IMR-90 (cell line): ENCODE results near the gene PSMA2. TPM values are rescaled to one million over a fixed set of nuclear protein-coding genes. Genes with fewer than 3 reads are reported as not detected.

Experiments used
- ATAC-seq: fragments of 200-7000 bp; cut with Tn5 transposase; 2 replicates; pipeline ENCODE4 v1.9.1; 2020; ENCODE audit warnings: low read depth, mild to moderate bottlenecking, moderate library complexity
- BruUV-seq: library from RNA; stranded (reverse); fragments of 400-500 nt; replicated peaks from 2 replicates; lab custom pipeline; 2021; lab: Mats Ljungman, UMichigan
- CTCF ChIA-PET: fragments of 300-600 bp; formaldehyde crosslinking; extraction: SDS; loops from one replicate; lab custom pipeline; 2021; ENCODE audit warnings: antibody characterized with exemption; lab: Yijun Ruan, JAX
- POLR2A ChIA-PET: fragments of 300-600 bp; sonication (Branson Sonifier 250); formaldehyde crosslinking; loops from one replicate; lab custom pipeline; 2022; ENCODE audit warnings: antibody characterized with exemption; ENCODE audit not compliant: unreplicated experiment; lab: Charles Lee
- DNase-seq: peaks from one replicate; pipeline ENCODE4 v3.0.0; 2013
- H2AFZ ChIP-seq: replicated peaks from 2 replicates; pipeline ENCODE3; 2013; ENCODE audit warnings: low read length, mild to moderate bottlenecking; ENCODE audit not compliant: poor library complexity
- H2AK5ac ChIP-seq: 2 replicates; pipeline ENCODE4 v1.6.1; 2013; ENCODE audit warnings: low read depth, low read length, inconsistent platforms
- H2AK9ac ChIP-seq: replicated peaks from 2 replicates; pipeline ENCODE3; 2013; ENCODE audit warnings: mild to moderate bottlenecking, low read depth, low read length, moderate library complexity; ENCODE audit not compliant: poor library complexity
- H2BK120ac ChIP-seq: 2 replicates; pipeline ENCODE4 v1.6.1; 2013; ENCODE audit warnings: low read depth, low read length, inconsistent platforms
- H2BK15ac ChIP-seq: 3 replicates; pipeline ENCODE4 v1.6.1; 2013; ENCODE audit warnings: low read depth, low read length, inconsistent platforms
- H2BK20ac ChIP-seq: 2 replicates; pipeline ENCODE4 v1.6.1; 2013; ENCODE audit warnings: low read depth, mild to moderate bottlenecking, inconsistent platforms, low read length, moderate library complexity
- H2BK5ac ChIP-seq: 2 replicates; pipeline ENCODE4 v1.6.1; 2013; ENCODE audit warnings: mild to moderate bottlenecking, low read depth, low read length, inconsistent platforms; ENCODE audit not compliant: poor library complexity, severe bottlenecking
- H3K14ac ChIP-seq: replicated peaks from 2 replicates; pipeline ENCODE4 v1.6.1; 2013; ENCODE audit warnings: low read depth, low read length, inconsistent platforms
- H3K18ac ChIP-seq: 2 replicates; pipeline ENCODE4 v1.6.1; 2013; ENCODE audit warnings: low read depth, low read length, control low read depth
- H3K23ac ChIP-seq: 2 replicates; pipeline ENCODE4 v1.6.1; 2013; ENCODE audit warnings: low read depth, low read length, inconsistent platforms
- H3K27ac ChIP-seq: 2 replicates; pipeline ENCODE4 v1.5.1; 2013; ENCODE audit warnings: mild to moderate bottlenecking, control low read depth, low read length; ENCODE audit not compliant: insufficient read depth
- H3K27me3 ChIP-seq: 2 replicates; pipeline ENCODE4 v1.6.1; 2013; ENCODE audit warnings: low read length; ENCODE audit not compliant: control insufficient read depth, insufficient read depth
- H3K36me3 ChIP-seq: 2 replicates; pipeline ENCODE4 v1.6.1; 2013; ENCODE audit warnings: low read length, mixed read lengths; ENCODE audit not compliant: control insufficient read depth, insufficient read depth
- H3K4ac ChIP-seq: 2 replicates; pipeline ENCODE4 v1.6.1; 2013; ENCODE audit warnings: low read depth, low read length, inconsistent platforms
- H3K4me1 ChIP-seq: 2 replicates; pipeline ENCODE4 v1.6.1; 2013; ENCODE audit warnings: low read length, mixed read lengths; ENCODE audit not compliant: control insufficient read depth, insufficient read depth
- H3K4me2 ChIP-seq: 2 replicates; pipeline ENCODE4 v1.6.1; 2013; ENCODE audit warnings: low read depth, mild to moderate bottlenecking, control low read depth, low read length, moderate library complexity
- H3K4me3 ChIP-seq: 2 replicates; pipeline ENCODE4 v1.5.1; 2013; ENCODE audit warnings: low read depth, mild to moderate bottlenecking, control low read depth, low read length, moderate library complexity; ENCODE audit not compliant: insufficient read depth
- H3K56ac ChIP-seq: 2 replicates; pipeline ENCODE4 v1.6.1; 2013; ENCODE audit warnings: low read length, inconsistent platforms; ENCODE audit not compliant: insufficient read depth; ENCODE audit errors: extremely low read depth
- H3K79me1 ChIP-seq, 2 experiments: 2 replicates each; pipeline ENCODE4 v1.6.1; 2013; ENCODE audit warnings: low read length in 2 of 2, inconsistent platforms in 1 of 2, low read depth in 1 of 2
- H3K9ac ChIP-seq: 2 replicates; pipeline ENCODE4 v1.6.1; 2013; ENCODE audit warnings: low read depth, low read length, control low read depth
- H3K9me1 ChIP-seq: 2 replicates; pipeline ENCODE4 v1.6.1; 2013; ENCODE audit warnings: low read length, inconsistent platforms; ENCODE audit not compliant: insufficient read depth
- H3K9me3 ChIP-seq: 2 replicates; pipeline ENCODE4 v1.6.1; 2013; ENCODE audit warnings: low read length; ENCODE audit not compliant: control insufficient read depth, insufficient read depth
- H4K20me1 ChIP-seq: 2 replicates; pipeline ENCODE4 v1.6.1; 2013; ENCODE audit warnings: low read length, inconsistent platforms; ENCODE audit not compliant: insufficient read depth
- H4K5ac ChIP-seq: 2 replicates; pipeline ENCODE4 v1.6.1; 2013; ENCODE audit warnings: mild to moderate bottlenecking, low read depth, low read length, control low read depth
- H4K8ac ChIP-seq, 2 experiments: 2 replicates each; pipeline ENCODE4 v1.6.1; 2013; ENCODE audit warnings: low read depth in 2 of 2, low read length in 2 of 2, control low read depth in 1 of 2, inconsistent platforms in 1 of 2
- H4K91ac ChIP-seq: 2 replicates; pipeline ENCODE4 v1.6.1; 2013; ENCODE audit warnings: low read depth, low read length, inconsistent platforms; ENCODE audit not compliant: insufficient read depth
- CEBPB ChIP-seq: IDR thresholded peaks from 2 replicates; pipeline ENCODE4 v1.6.1; 2012; ENCODE audit warnings: low read depth, low read length, improper control_type of control experiment
- CHD1 ChIP-seq: IDR thresholded peaks from 2 replicates; pipeline ENCODE4 v1.6.1; 2012; ENCODE audit warnings: low read depth, low read length, improper control_type of control experiment
- CTCF ChIP-seq: conservative IDR thresholded peaks from 2 replicates; pipeline ENCODE4 v1.5.1; 2012; ENCODE audit warnings: mild to moderate bottlenecking, low read depth, low read length, improper control_type of control experiment
- FOS ChIP-seq: fragments of 150-350 bp; IDR thresholded peaks from 2 replicates; pipeline ENCODE4 v1.6.1; 2016; ENCODE audit warnings: low read depth, low read length
- MAFK ChIP-seq: IDR thresholded peaks from 2 replicates; pipeline ENCODE4 v1.6.1; 2012; ENCODE audit warnings: low read depth, low read length, improper control_type of control experiment
- MAZ ChIP-seq: IDR thresholded peaks from 2 replicates; pipeline ENCODE4 v1.6.1; 2012; ENCODE audit warnings: low read depth, mild to moderate bottlenecking, low read length, improper control_type of control experiment, moderate library complexity, borderline replicate concordance
- NFE2L2 ChIP-seq: fragments of 150-350 bp; IDR thresholded peaks from 2 replicates; pipeline ENCODE4 v1.6.1; 2016; ENCODE audit warnings: low read depth, mild to moderate bottlenecking, low read length
- POLR2A ChIP-seq: IDR thresholded peaks from 2 replicates; pipeline ENCODE4 v1.6.1; 2012; ENCODE audit warnings: mild to moderate bottlenecking, low read depth, low read length
- RAD21 ChIP-seq: IDR thresholded peaks from 2 replicates; pipeline ENCODE4 v1.6.1; 2012; ENCODE audit warnings: low read length, improper control_type of control experiment
- RCOR1 ChIP-seq: IDR thresholded peaks from 2 replicates; pipeline ENCODE4 v1.6.1; 2012; ENCODE audit warnings: mild to moderate bottlenecking, low read length, improper control_type of control experiment; ENCODE audit not compliant: insufficient replicate concordance
- RFX5 ChIP-seq: IDR thresholded peaks from 2 replicates; pipeline ENCODE4 v1.8.0; 2012; ENCODE audit warnings: low read depth, mild to moderate bottlenecking, low read length, moderate library complexity
- SMC3 ChIP-seq: fragments of 150-350 bp; IDR thresholded peaks from 2 replicates; pipeline ENCODE4 v1.6.1; 2016; ENCODE audit warnings: low read depth, mild to moderate bottlenecking, antibody characterized with exemption, low read length, moderate library complexity
- USF2 ChIP-seq: fragments of 150-350 bp; IDR thresholded peaks from 2 replicates; pipeline ENCODE4 v1.6.1; 2017; ENCODE audit warnings: mild to moderate bottlenecking, antibody characterized with exemption, low read length, low read depth
- WGBS, 2 experiments: methylation state at CpG; one replicate each; pipeline versions ENCODE4 v1.1.5 to v1.1.7; 2013; ENCODE audit warnings: missing lambda C conversion rate in 2 of 2; ENCODE audit not compliant: insufficient read length in 1 of 2; ENCODE audit errors: extremely low coverage in 2 of 2; 5-methylcytosine and 5-hydroxymethylcytosine counted together
- dilution Hi-C: fragments of 300-500 bp; cut with HindIII; formaldehyde crosslinking; loops from one replicate; pipeline ENCODE4 v1.14.3; 2018; ENCODE audit warnings: low sequenced_read_pairs; ENCODE audit not compliant: unreplicated experiment
- in situ Hi-C: fragments of 300-500 bp; cut with MboI; formaldehyde crosslinking; loops from 3 replicates; pipeline ENCODE4 v1.14.3; 2019; ENCODE audit warnings: low sequenced_read_pairs, inconsistent platforms, mixed read lengths
- intact Hi-C: fragments of 100-400 bp; cut with micrococcal nuclease; formaldehyde crosslinking; loops from 2 replicates; pipeline ENCODE4 v1.10.0; 2022
- polyA plus RNA-seq, 3 experiments: library from polyadenylated mRNA; depleted of rRNA; stranded (reverse); fragments of >200 nt; gene quantifications; 2 replicates each; pipeline ENCODE4 v1.2.3, GENCODE V29; 2012; ENCODE audit warnings: low replicate concordance in 1 of 3
- total RNA-seq: library from RNA; depleted of rRNA; stranded (reverse); fragments of >200 nt; gene quantifications from 2 replicates; pipeline ENCODE4 v1.2.3, GENCODE V29; 2012

The PSMA2 gene
- total and polyA plus RNA-seq, 2 of the 4 experiments (the other 2 are of a cell fraction) = 106 to 138 TPM

- Histone ChIP-seq H2BK120ac (no peak overlapping the region), H4K20me1 (peaks cover 27% of the 10 kb centered on the region), H2BK20ac (no peak overlapping the region), H2AK5ac (no peak overlapping the region), H3K9me1 (no peaks in the 10 kb centered on the region; the same call in 1 of the 2 replicates), H3K79me1 (peaks cover 11 to 44% of the 10 kb centered on the region in 2 experiments), H3K56ac (no peak overlapping the region), H2BK15ac (no peak overlapping the region), H2AFZ (no peak overlapping the region), H4K91ac (no peak overlapping the region), H3K27ac (no peak overlapping the region), H2BK5ac (no peak overlapping the region), H3K14ac (no peak overlapping the region), H3K9ac (no peak overlapping the region), H3K9me3 (no peaks in the 10 kb centered on the region), H3K4me1 (peaks cover 2% of the 10 kb centered on the region; the same call in 1 of the 2 replicates), H3K18ac (no peak overlapping the region), H4K8ac (no peak overlapping the region), H4K5ac (no peak overlapping the region), H3K36me3 (peaks cover 21% of the 10 kb centered on the region), H3K4me2 (no peak overlapping the region), H3K23ac (no peak overlapping the region), H3K27me3 (no peaks in the 10 kb centered on the region), H3K4me3 (no peak overlapping the region), H3K4ac (no peak overlapping the region), H2AK9ac (no peak overlapping the region)
- in situ Hi-C loops (loop anchor here (25.0 kb wide), 1 partner anchor 911 kb away; no protein-coding TSS in a partner anchor), intact Hi-C loops (no loop called here), dilution Hi-C loops (loop anchor here (25.0 kb wide), 1 partner anchor 311 kb away; no protein-coding TSS in a partner anchor)
- DNase-seq = no peak
- ATAC-seq = no peak
- no peak for TF ChIP-seq MAFK
- no peak for TF ChIP-seq CTCF
- TF ChIP-seq MAZ = no peak
- no peak for TF ChIP-seq SMC3
- no peak for TF ChIP-seq RCOR1
- TF ChIP-seq CEBPB = no peak
- TF ChIP-seq POLR2A = no peak
- no peak for TF ChIP-seq FOS
- no peak for TF ChIP-seq CHD1
- TF ChIP-seq NFE2L2 = no peak
- no peak for TF ChIP-seq RFX5
- no peak for TF ChIP-seq RAD21
- TF ChIP-seq USF2 = no peak
- no TSS peak for BruUV-seq
- ChIA-PET CTCF (no interaction called here), POLR2A (no interaction called here)
- WGBS, 2 experiments = no CpG with 5 or more reads among the region's 5 CpGs
These were observed 5.8 kb downstream of the PSMA2 start for GRCh38 chr7:42926204-42926603.
